Testis (tissue), 2 donors: ENCODE measurements around the gene STAM.

Experiments
- POLR2A ChIP-seq: fragments of 450-650 bp; IDR thresholded peaks from one replicate; pipeline ENCODE4 v1.6.1; 2017; ENCODE audit warnings: antibody characterized with exemption, mild to moderate bottlenecking, moderate library complexity
- TF ChIP-seq, protein P1 (sequence below), 3 experiments: fragments of 450-650 bp in 2 of 3; fragments of 200-600 bp in 1 of 3; sonication (generic) in 1 of 3; IDR thresholded peaks; one replicate each; pipeline ENCODE4 v1.5.1; 2016 to 2019; ENCODE audit warnings: antibody characterized with exemption in 3 of 3, mild to moderate bottlenecking in 2 of 3, moderate library complexity in 1 of 3

DNA sequence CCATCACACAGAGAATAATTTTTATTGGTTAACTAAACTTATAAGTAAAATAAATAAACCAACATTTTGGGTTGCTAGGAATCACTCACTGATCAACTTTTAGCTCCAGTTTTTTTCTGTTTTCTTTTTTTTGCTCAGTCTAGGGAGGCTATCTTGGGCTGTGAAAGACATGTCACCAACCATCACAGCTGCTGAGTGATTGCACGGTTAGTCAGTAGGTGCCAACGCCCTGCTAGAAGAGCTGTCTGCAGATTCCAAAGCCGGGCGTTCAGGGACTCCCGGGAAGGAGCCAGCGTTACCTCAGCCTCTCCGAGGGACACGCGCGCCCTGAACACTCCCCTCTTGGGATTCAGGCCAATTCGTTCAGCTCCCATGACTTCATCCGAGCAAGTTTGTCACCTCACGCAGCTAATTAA, 604 bp upstream of the STAM start:
- TF ChIP-seq, protein P1, sequence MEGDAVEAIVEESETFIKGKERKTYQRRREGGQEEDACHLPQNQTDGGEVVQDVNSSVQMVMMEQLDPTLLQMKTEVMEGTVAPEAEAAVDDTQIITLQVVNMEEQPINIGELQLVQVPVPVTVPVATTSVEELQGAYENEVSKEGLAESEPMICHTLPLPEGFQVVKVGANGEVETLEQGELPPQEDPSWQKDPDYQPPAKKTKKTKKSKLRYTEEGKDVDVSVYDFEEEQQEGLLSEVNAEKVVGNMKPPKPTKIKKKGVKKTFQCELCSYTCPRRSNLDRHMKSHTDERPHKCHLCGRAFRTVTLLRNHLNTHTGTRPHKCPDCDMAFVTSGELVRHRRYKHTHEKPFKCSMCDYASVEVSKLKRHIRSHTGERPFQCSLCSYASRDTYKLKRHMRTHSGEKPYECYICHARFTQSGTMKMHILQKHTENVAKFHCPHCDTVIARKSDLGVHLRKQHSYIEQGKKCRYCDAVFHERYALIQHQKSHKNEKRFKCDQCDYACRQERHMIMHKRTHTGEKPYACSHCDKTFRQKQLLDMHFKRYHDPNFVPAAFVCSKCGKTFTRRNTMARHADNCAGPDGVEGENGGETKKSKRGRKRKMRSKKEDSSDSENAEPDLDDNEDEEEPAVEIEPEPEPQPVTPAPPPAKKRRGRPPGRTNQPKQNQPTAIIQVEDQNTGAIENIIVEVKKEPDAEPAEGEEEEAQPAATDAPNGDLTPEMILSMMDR (IDR thresholded peaks at IDR 0.05) = no peak
- TF ChIP-seq POLR2A = no peak
